GM12878 (cell line): ENCODE results near the gene FAM120A. TPM values are rescaled to one million over a fixed set of nuclear protein-coding genes. Genes with fewer than 3 reads are reported as not detected.

Experiments used
- ATAC-seq: fragments of 200-7000 bp; cut with Tn5 transposase; 3 replicates; pipeline ENCODE4 v1.9.1; 2020; ENCODE audit warnings: mild to moderate bottlenecking, moderate library complexity
- BruUV-seq: library from RNA; stranded (reverse); fragments of 400-500 nt; replicated peaks from 2 replicates; lab custom pipeline; 2021; lab: Mats Ljungman, UMichigan
- CTCF ChIA-PET: fragments of 300-600 bp; sonication (Branson Sonifier 250); formaldehyde crosslinking; extraction: SDS; loops from one replicate; lab custom pipeline; 2021; ENCODE audit warnings: inconsistent platforms; lab: Yijun Ruan, JAX
- POLR2A ChIA-PET: fragments of 350-600 bp; formaldehyde crosslinking; extraction: SDS; loops from one replicate; lab custom pipeline; 2021; ENCODE audit warnings: inconsistent platforms; lab: Charles Lee
- RAD21 ChIA-PET: fragments of 300-600 bp; sonication (Branson Sonifier 250); formaldehyde crosslinking; loops from one replicate; lab custom pipeline; 2023; ENCODE audit warnings: antibody characterized with exemption; ENCODE audit not compliant: unreplicated experiment; lab: Charles Lee
- SMC1A ChIA-PET: fragments of 300-600 bp; sonication (Branson Sonifier 250); formaldehyde crosslinking; loops from one replicate; lab custom pipeline; 2023; ENCODE audit not compliant: unreplicated experiment, uncharacterized antibody; lab: Charles Lee
- DNase-seq: peaks from one replicate; pipeline ENCODE4 v3.0.0-alpha.2; 2011; ENCODE audit warnings: low read depth, low spot score
- FAIRE-seq: peaks from 3 replicates; lab custom pipeline; 2011; peaks lifted over from hg19 to GRCh38; lab: Jason Lieb, UNC
- H2AFZ ChIP-seq: 2 replicates; pipeline ENCODE4 v1.6.0; 2011; ENCODE audit warnings: low read depth, low read length, control low read depth; ENCODE audit not compliant: control insufficient read depth
- H3K27ac ChIP-seq: 2 replicates; pipeline ENCODE4 v1.5.1; 2011; ENCODE audit warnings: control low read depth; ENCODE audit not compliant: control insufficient read depth, insufficient read depth
- H3K27me3 ChIP-seq, 2 experiments: replicated peaks in 1 of 2; 2 replicates each; pipeline versions ENCODE4 v1.6.0 to v1.6.1; 2011; ENCODE audit warnings: low read length in 1 of 2; ENCODE audit not compliant: control insufficient read depth in 2 of 2, insufficient read depth in 2 of 2
- H3K36me3 ChIP-seq, 2 experiments: 2 replicates each; pipeline ENCODE4 v1.5.1; 2011; ENCODE audit warnings: low read length in 1 of 2; ENCODE audit not compliant: control insufficient read depth in 2 of 2, insufficient read depth in 2 of 2
- H3K4me1 ChIP-seq: 2 replicates; pipeline ENCODE4 v1.6.1; 2011; ENCODE audit warnings: mild to moderate bottlenecking, low read length, moderate library complexity, mixed read lengths; ENCODE audit not compliant: control insufficient read depth, insufficient read depth
- H3K4me2 ChIP-seq: 2 replicates; pipeline ENCODE4 v1.6.0; 2011; ENCODE audit warnings: control low read depth; ENCODE audit not compliant: control insufficient read depth, insufficient read depth
- H3K4me3 ChIP-seq: fragments of 200-600 bp; sonication (generic); 2 replicates; pipeline ENCODE4 v1.5.1; 2016
- H3K79me2 ChIP-seq: 2 replicates; pipeline ENCODE4 v1.6.0; 2011; ENCODE audit warnings: low read length; ENCODE audit not compliant: control insufficient read depth, insufficient read depth
- H3K9ac ChIP-seq: 2 replicates; pipeline ENCODE4 v1.8.0; 2011; ENCODE audit warnings: low read length, control low read depth, mixed read lengths; ENCODE audit not compliant: control insufficient read depth, insufficient read depth
- H3K9me3 ChIP-seq: replicated peaks from 3 replicates; pipeline ENCODE4 v1.5.1; 2011; ENCODE audit warnings: mild to moderate bottlenecking, low read length; ENCODE audit not compliant: control insufficient read depth, insufficient read depth
- H4K20me1 ChIP-seq: 2 replicates; pipeline ENCODE4 v1.6.0; 2011; ENCODE audit not compliant: control insufficient read depth, insufficient read depth
- CTCF ChIP-seq, 3 experiments: IDR thresholded peaks in 2 of 3; conservative IDR thresholded peaks in 1 of 3; 2 replicates each; pipeline ENCODE4 v1.5.1; 2011; ENCODE audit warnings: low read depth in 3 of 3, low read length in 3 of 3, mild to moderate bottlenecking in 3 of 3, control low read depth in 2 of 3, moderate library complexity in 2 of 3, inconsistent platforms in 1 of 3, mixed read lengths in 1 of 3; ENCODE audit not compliant: control insufficient read depth in 2 of 3, insufficient read depth in 1 of 3; ENCODE audit errors: extremely low read depth in 1 of 3
- DPF2 ChIP-seq: fragments of 450-650 bp; IDR thresholded peaks from 2 replicates; pipeline ENCODE4 v1.6.1; 2017; ENCODE audit warnings: mild to moderate bottlenecking
- EGR1 ChIP-seq, 2 experiments: IDR thresholded peaks; 1 replicate in 1 of 2; 2 replicates in 1 of 2; pipeline ENCODE4 v1.6.1; 2011 to 2012; ENCODE audit warnings: low read depth in 2 of 2, low read length in 2 of 2, borderline replicate concordance in 1 of 2, mild to moderate bottlenecking in 1 of 2, moderate library complexity in 1 of 2
- KLF5 ChIP-seq: fragments of 450-650 bp; IDR thresholded peaks from 2 replicates; pipeline ENCODE4 v1.6.1; 2014; ENCODE audit warnings: mild to moderate bottlenecking; ENCODE audit not compliant: partially characterized antibody
- MEF2B ChIP-seq: fragments of 450-650 bp; IDR thresholded peaks from 2 replicates; pipeline ENCODE4 v1.6.1; 2018; ENCODE audit warnings: mild to moderate bottlenecking, moderate library complexity; ENCODE audit not compliant: partially characterized antibody, poor library complexity, severe bottlenecking
- PBX3 ChIP-seq: IDR thresholded peaks from 2 replicates; pipeline ENCODE4 v1.6.1; 2011; ENCODE audit warnings: mild to moderate bottlenecking, low read depth, low read length, moderate library complexity; ENCODE audit not compliant: insufficient replicate concordance
- RAD51 ChIP-seq: fragments of 450-650 bp; IDR thresholded peaks from 2 replicates; pipeline ENCODE4 v1.6.1; 2016; ENCODE audit warnings: moderate library complexity, mild to moderate bottlenecking, inconsistent platforms
- WGBS: methylation state at CpG from one replicate; pipeline ENCODE4 v1.1.6; 2016; ENCODE audit warnings: low lambda C conversion rate; ENCODE audit not compliant: insufficient replicate concordance, insufficient coverage; ENCODE audit errors: missing lambda C conversion rate; 5-methylcytosine and 5-hydroxymethylcytosine counted together
- in situ Hi-C: fragments of 300-500 bp; cut with MboI; formaldehyde crosslinking; loops from 9 replicates; pipeline ENCODE4 v1.14.3; 2018; ENCODE audit warnings: mixed read lengths
- intact Hi-C: fragments of 100-400 bp; cut with micrococcal nuclease; formaldehyde crosslinking; loops from one replicate; pipeline ENCODE4 v1.14.2; 2022; ENCODE audit not compliant: unreplicated experiment
- polyA plus RNA-seq, 11 experiments: library from polyadenylated mRNA; depleted of rRNA in 4 of 11; unstranded in 6 of 11; stranded (reverse) in 5 of 11; fragments of >200 nt; fragmentation: Nextera tagmentation in 4 of 11; fragmentation: Illumina TruSeq in 1 of 11; extraction: Ambion mirVana in 4 of 11; extraction: Trizol in 1 of 11; gene quantifications; 1 replicate in 1 of 11; 2 replicates in 10 of 11; pipeline versions ENCODE4 v1.2.1 to v1.2.3, GENCODE V29; 2011 to 2016; ENCODE audit warnings: inconsistent platforms in 2 of 11, missing spikeins in 2 of 11, low read depth in 1 of 11
- total RNA-seq, 4 experiments: library from RNA; depleted of rRNA in 3 of 4; stranded (reverse); fragments of >200 nt in 3 of 4; fragmentation: Illumina TruSeq in 1 of 4; extraction: Trizol in 1 of 4; gene quantifications; 2 replicates each; pipeline versions ENCODE4 v1.2.1 to v1.2.3, GENCODE V29; 2013 to 2021

Gene FAM120A
- total and polyA plus RNA-seq, 10 of the 15 experiments (the other 5 are each of a cell fraction or from before 2014, with no cell fraction given): 13.1 to 89.6 (median 52.5) TPM

DNA sequence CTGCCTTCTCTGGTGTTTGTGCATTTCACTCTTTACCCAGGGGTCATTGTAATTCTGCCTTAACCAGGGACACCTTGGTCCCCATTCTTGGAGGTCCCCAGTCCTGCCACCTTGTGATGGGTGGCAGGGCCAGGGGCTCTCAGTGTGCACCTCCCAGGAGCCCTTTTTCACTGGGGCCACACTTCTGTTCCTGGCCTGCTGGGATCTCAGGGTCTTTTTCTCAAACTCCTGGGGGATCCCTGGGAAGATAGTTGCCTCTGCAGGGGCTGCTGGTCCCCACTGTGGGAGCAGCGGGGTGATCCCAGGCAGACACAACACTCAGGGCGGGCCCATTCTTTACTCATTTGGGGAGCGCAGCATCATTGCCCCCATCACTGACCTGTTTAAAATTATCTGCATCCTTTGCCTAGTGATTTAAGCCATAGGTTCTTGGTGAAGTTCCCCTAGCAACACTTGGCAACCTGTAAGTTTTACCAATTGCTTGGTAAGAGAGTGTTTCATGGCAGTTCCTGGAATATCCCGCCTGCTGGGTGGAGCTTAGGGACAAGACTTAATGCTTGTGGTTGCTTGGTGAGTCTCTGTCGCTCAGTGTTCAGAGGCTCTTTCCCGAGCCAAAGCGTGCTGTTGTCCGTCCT, 140.6 kb downstream of the FAM120A start:
- WGBS: 98% methylated on average over 8 of the region's 8 CpGs
- DNase-seq (no peak), FAIRE-seq (no peak), ATAC-seq (no peak)
- Histone ChIP-seq H3K9me3 (no peaks in the 10 kb centered on the region), H3K4me3 (no peak overlapping the region), H3K9ac (no peak overlapping the region), H2AFZ (no peak overlapping the region), H3K4me2 (no peak overlapping the region), H3K4me1 (no peaks in the 10 kb centered on the region), H3K27ac (no peak overlapping the region), H3K79me2 (no peaks in the 10 kb centered on the region), H4K20me1 (peaks cover 3% of the 10 kb centered on the region; the same call in 1 of the 2 replicates), H3K36me3 (no peaks in the 10 kb centered on the region), H3K27me3 (no peaks in the 10 kb centered on the region)
- TF ChIP-seq MEF2B (no peak), PBX3 (no peak), EGR1 (IDR thresholded peaks at IDR 0.05; ENCODE audit: borderline replicate concordance in 1 of 2, low read depth in 2 of 2, low read length in 2 of 2) (no peak)
- RAD21 ChIA-PET: no interaction called here
- in situ Hi-C loops (no loop called here), intact Hi-C loops (no loop called here)
- BruUV-seq: no TSS peak
- CTCF ChIA-PET: no interaction called here
- SMC1A ChIA-PET: no interaction called here
- POLR2A ChIA-PET: no interaction called here

DNA sequence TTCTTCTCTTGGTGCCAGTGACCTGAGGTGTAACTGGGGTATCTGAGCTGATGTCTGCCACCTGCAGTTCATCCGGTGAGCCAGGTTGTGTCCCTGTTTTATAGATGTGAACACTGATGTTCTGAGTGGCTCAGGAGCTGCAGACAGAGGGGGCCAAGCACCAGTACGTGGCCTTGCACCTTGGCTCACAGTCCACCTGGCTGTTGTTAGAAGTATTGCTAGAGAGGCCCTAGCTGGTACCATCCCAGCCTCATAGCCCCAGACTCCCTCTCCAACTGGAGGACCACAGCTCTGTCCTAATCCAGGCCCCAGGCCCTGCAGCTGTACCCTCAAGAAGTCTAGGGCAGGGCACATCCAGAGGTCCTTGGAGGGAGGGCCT, 141.1 kb downstream of the FAM120A start:
- DNase-seq: no peak
- Histone ChIP-seq H3K79me2 (no peaks in the 10 kb centered on the region), H3K4me3 (no peak overlapping the region), H3K4me1 (no peaks in the 10 kb centered on the region), H3K36me3 (no peaks in the 10 kb centered on the region), H3K9ac (no peak overlapping the region), H2AFZ (no peak overlapping the region), H3K4me2 (no peak overlapping the region), H3K27me3 (no peaks in the 10 kb centered on the region), H3K27ac (no peak overlapping the region), H4K20me1 (peaks cover 3% of the 10 kb centered on the region; the same call in 1 of the 2 replicates), H3K9me3 (no peaks in the 10 kb centered on the region)
- ChIA-PET RAD21 (no interaction called here), POLR2A (no interaction called here), CTCF (no interaction called here), SMC1A (no interaction called here)
- peak; percentile 70 for ATAC-seq
- intact Hi-C loops (no loop called here), in situ Hi-C loops (no loop called here)
- WGBS: 34% methylated on average over 2 of the region's 2 CpGs
- FAIRE-seq: no peak
- no TSS peak for BruUV-seq
- TF ChIP-seq DPF2 (no peak), RAD51 (no peak), CTCF (IDR thresholded peaks at IDR 0.05 in 2 of 3, conservative IDR thresholded peaks at IDR 0.05 in 1 of 3; ENCODE audit: control insufficient read depth in 2 of 3, extremely low read depth in 1 of 3, insufficient read depth in 1 of 3, low read depth in 3 of 3, low read length in 3 of 3) (peak in 2 of 3 experiments; percentile 6 to 13; a peak in 1 of 6 replicates), KLF5 (no peak)
